ENCODE results near the gene PBX1. TPM values are rescaled to one million over a fixed set of nuclear protein-coding genes. Genes with fewer than 3 reads are reported as not detected.

Gene PBX1
- total RNA-seq, 4 donors from 2014 or later: 89.6 to 138 (median 112) TPM

- no peaks in the 10 kb centered on the region for H3K27me3 ChIP-seq
- peaks cover 12 to 57% (median 52%) of the 10 kb centered on the region in 4 donors for H3K4me1 ChIP-seq
- H3K9me3 ChIP-seq: no peaks in the 10 kb centered on the region
- no peaks in the 10 kb centered on the region for H3K36me3 ChIP-seq
- WGBS: 89% methylated on average over 4 of the region's 4 CpGs
- no peak for DNase-seq (ENCODE audit: extremely low spot score)
- intact Hi-C loops (cut with DNase I): no loop called here
- H3K4me3 ChIP-seq: no peak overlapping the region
- TF ChIP-seq POLR2A (IDR thresholded peaks at IDR 0.05; ENCODE audit: low read depth) (no peak), EP300 (IDR thresholded peaks at IDR 0.05) (no peak), CTCF (IDR thresholded peaks at IDR 0.05) (no peak)
- no peak overlapping the region for H3K27ac ChIP-seq (replicated peaks in 1 of 4)
Measured at GRCh38 chr1:164687777-164688176, 128.8 kb downstream of the PBX1 start.

- WGBS: 82% methylated on average over 10 of the region's 11 CpGs
- no peaks in the 10 kb centered on the region for H3K9me3 ChIP-seq
- intact Hi-C loops (cut with DNase I): no loop called here
- no peaks in the 10 kb centered on the region for H3K27me3 ChIP-seq
- no peak overlapping the region for H3K4me3 ChIP-seq
- DNase-seq (ENCODE audit: extremely low spot score): no peak
- H3K4me1 ChIP-seq: peaks cover 12 to 56% (median 45%) of the 10 kb centered on the region in 4 donors
- peak overlapping the region in 3 of 4 donors; percentile 7 to 42 (median 32) for H3K27ac ChIP-seq (replicated peaks in 1 of 4)
- H3K36me3 ChIP-seq: no peaks in the 10 kb centered on the region
- TF ChIP-seq POLR2AphosphoS5 (IDR thresholded peaks at IDR 0.05) (no peak), EP300 (IDR thresholded peaks at IDR 0.05) (no peak), POLR2A (IDR thresholded peaks at IDR 0.05; ENCODE audit: low read depth) (no peak)
Measured at GRCh38 chr1:164688791-164689190, 129.8 kb downstream of the PBX1 start.

- 55% methylated on average over 13 of the region's 13 CpGs for WGBS
- Histone ChIP-seq H3K27me3 (no peaks in the 10 kb centered on the region), H3K27ac (replicated peaks in 1 of 4) (peak overlapping the region in 3 of 4 donors; percentile 41 to 58 (median 51)), H3K4me1 (peaks cover 8 to 45% (median 35%) of the 10 kb centered on the region in 4 donors), H3K4me3 (no peak overlapping the region), H3K36me3 (peaks cover 0 to 4% (median 0%) of the 10 kb centered on the region in 4 donors), H3K9me3 (no peaks in the 10 kb centered on the region)
- intact Hi-C loops (cut with DNase I): no loop called here
- TF ChIP-seq POLR2A (IDR thresholded peaks at IDR 0.05; ENCODE audit: low read depth) (no peak), POLR2AphosphoS5 (IDR thresholded peaks at IDR 0.05) (no peak), CTCF (IDR thresholded peaks at IDR 0.05) (no peak), EP300 (IDR thresholded peaks at IDR 0.05) (no peak)
- DNase-seq (ENCODE audit: extremely low spot score): no peak
Measured at GRCh38 chr1:164689672-164690511, 130.9 kb downstream of the PBX1 start.

- no peak for DNase-seq (ENCODE audit: extremely low spot score)
- intact Hi-C loops (cut with DNase I): no loop called here
- no peak overlapping the region for H3K4me3 ChIP-seq
- TF ChIP-seq POLR2A (IDR thresholded peaks at IDR 0.05; ENCODE audit: low read depth) (no peak), EP300 (IDR thresholded peaks at IDR 0.05) (no peak), CTCF (IDR thresholded peaks at IDR 0.05) (no peak), POLR2AphosphoS5 (IDR thresholded peaks at IDR 0.05) (no peak)
- no peaks in the 10 kb centered on the region for H3K27me3 ChIP-seq
- no peak overlapping the region for H3K27ac ChIP-seq (replicated peaks in 1 of 4)
- WGBS: 96% methylated on average over 2 of the region's 2 CpGs
- H3K9me3 ChIP-seq: no peaks in the 10 kb centered on the region
- H3K36me3 ChIP-seq: peaks cover 0 to 4% (median 0%) of the 10 kb centered on the region in 4 donors
- H3K4me1 ChIP-seq: peaks cover 4 to 52% (median 41%) of the 10 kb centered on the region in 4 donors
Measured at GRCh38 chr1:164692420-164692819, 133.4 kb downstream of the PBX1 start.

GRCh38 chr1:164693564-164694359 is 134.8 kb downstream of the PBX1 start:
- H3K27me3 ChIP-seq: no peaks in the 10 kb centered on the region
- H3K4me1 ChIP-seq: peaks cover 4 to 58% (median 52%) of the 10 kb centered on the region in 4 donors
- TF ChIP-seq POLR2AphosphoS5 (IDR thresholded peaks at IDR 0.05) (no peak), EP300 (IDR thresholded peaks at IDR 0.05) (no peak)
- intact Hi-C loops (cut with DNase I): no loop called here
- WGBS: 76% methylated on average over 4 of the region's 4 CpGs
- no peaks in the 10 kb centered on the region for H3K9me3 ChIP-seq
- peaks cover 0 to 4% (median 0%) of the 10 kb centered on the region in 4 donors for H3K36me3 ChIP-seq
- DNase-seq (ENCODE audit: extremely low spot score): no peak
- no peak overlapping the region for H3K27ac ChIP-seq (replicated peaks in 1 of 4)
- no peak overlapping the region for H3K4me3 ChIP-seq
